Measurements from ENCODE around the gene EML2. TPM values are rescaled to one million over a fixed set of nuclear protein-coding genes. Genes with fewer than 3 reads are reported as not detected.

EML2 gene
- total and polyA plus RNA-seq, 8 donors, result 20.9 to 51.2 (median 30.1) TPM

DNA sequence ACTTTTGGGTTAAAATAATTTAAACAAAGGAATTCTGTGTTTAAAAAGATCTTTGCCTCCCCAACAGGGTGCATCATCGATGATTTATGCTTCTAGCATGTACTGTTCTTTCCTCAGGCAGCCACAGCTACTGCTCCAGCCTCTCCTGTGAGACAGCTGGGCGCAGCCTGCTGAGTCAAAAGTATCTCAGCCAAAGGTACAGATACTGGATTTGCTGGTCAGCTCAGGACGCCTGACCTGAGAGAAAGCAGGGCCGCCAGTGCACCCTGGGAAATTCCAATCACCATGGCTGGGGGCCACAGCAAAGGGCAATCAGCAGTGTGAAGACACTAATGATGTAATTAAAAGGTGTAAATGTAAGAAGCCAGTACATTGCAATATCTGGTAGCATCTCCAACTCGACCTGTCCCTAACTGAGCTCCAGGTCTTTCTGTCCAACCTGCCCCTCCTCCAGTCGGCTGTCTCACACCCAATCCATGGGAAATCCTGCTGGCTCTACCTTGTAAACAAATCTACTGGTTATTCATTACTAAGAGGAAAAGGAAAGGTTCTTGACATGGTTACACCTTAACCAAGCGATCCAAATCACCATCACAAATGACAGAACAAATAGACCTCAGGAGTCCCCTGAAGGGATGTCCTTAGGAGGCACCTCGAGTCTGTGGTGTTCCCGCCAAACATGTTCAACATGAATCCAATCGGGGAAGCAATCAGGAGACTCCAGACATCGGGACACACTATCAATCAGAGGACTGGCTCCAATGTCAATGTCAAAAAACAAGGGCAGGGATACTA lies 61.9 kb downstream of the EML2 start:
- Histone ChIP-seq H3K27me3 (no peaks in the 10 kb centered on the region), H3K36me3 (no peaks in the 10 kb centered on the region), H3K4me1 (peaks cover 15 to 19% (median 16%) of the 10 kb centered on the region in 3 donors), H3K27ac (peak overlapping the region; percentile 52 to 72 (median 62)), H3K9me3 (no peaks in the 10 kb centered on the region), H3K4me3 (peak overlapping the region in 1 of 4 donors; percentile 3)
- ATAC-seq (peak; percentile 86 to 91 (median 88)), FAIRE-seq (peak; percentile 13), DNase-seq (peak in 5 of 6 donors; percentile 58 to 65 (median 63))
- 6 to 7% methylated on average over 11 of the region's 11 CpGs for WGBS, 2 donors
- intact Hi-C loops (cut with DNase I), result no loop called here
- TF ChIP-seq, protein P1, sequence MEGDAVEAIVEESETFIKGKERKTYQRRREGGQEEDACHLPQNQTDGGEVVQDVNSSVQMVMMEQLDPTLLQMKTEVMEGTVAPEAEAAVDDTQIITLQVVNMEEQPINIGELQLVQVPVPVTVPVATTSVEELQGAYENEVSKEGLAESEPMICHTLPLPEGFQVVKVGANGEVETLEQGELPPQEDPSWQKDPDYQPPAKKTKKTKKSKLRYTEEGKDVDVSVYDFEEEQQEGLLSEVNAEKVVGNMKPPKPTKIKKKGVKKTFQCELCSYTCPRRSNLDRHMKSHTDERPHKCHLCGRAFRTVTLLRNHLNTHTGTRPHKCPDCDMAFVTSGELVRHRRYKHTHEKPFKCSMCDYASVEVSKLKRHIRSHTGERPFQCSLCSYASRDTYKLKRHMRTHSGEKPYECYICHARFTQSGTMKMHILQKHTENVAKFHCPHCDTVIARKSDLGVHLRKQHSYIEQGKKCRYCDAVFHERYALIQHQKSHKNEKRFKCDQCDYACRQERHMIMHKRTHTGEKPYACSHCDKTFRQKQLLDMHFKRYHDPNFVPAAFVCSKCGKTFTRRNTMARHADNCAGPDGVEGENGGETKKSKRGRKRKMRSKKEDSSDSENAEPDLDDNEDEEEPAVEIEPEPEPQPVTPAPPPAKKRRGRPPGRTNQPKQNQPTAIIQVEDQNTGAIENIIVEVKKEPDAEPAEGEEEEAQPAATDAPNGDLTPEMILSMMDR (IDR thresholded peaks at IDR 0.05), result no peak

DNA sequence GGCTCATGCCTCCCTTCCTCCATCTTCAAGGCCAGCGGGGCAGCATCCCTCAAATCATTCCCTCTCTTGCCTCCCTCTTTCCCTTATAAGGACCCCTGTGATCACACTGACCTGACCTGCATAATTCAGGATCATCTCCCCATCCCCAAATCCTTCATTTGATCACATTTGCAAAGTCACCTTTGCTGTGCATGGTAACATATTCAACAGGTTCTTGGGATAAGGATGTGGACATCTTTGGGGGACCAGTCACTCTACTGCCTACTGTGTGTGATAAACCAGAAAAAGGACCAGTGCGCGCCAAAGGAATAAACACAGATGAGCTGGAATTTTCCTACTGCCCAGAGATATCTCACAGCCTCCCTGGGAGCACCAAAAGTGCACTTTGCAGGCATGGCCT lies 62.5 kb downstream of the EML2 start:
- H3K27ac ChIP-seq, result peak overlapping the region; percentile 52 to 72 (median 62)
- H3K9me3 ChIP-seq, result no peaks in the 10 kb centered on the region
- H3K4me1 ChIP-seq, result peaks cover 15 to 19% (median 16%) of the 10 kb centered on the region in 3 donors
- no peak for FAIRE-seq
- TF ChIP-seq, protein P1 (IDR thresholded peaks at IDR 0.05), result no peak
- no peaks in the 10 kb centered on the region for H3K27me3 ChIP-seq
- no peak for DNase-seq
- no peaks in the 10 kb centered on the region for H3K36me3 ChIP-seq
- WGBS, 2 donors, result 55 to 58% methylated on average over 3 of the region's 3 CpGs
- H3K4me3 ChIP-seq, result peak overlapping the region in 1 of 4 donors; percentile 3
- intact Hi-C loops (cut with DNase I), result no loop called here
- peak in 2 of 4 donors; percentile 3 for ATAC-seq

- peaks cover 15 to 19% (median 16%) of the 10 kb centered on the region in 3 donors for H3K4me1 ChIP-seq
- no peaks in the 10 kb centered on the region for H3K27me3 ChIP-seq
- intact Hi-C loops (cut with DNase I), result no loop called here
- ATAC-seq (no peak), DNase-seq (no peak), FAIRE-seq (no peak)
- H3K4me3 ChIP-seq, result no peak overlapping the region
- H3K27ac ChIP-seq, result peak overlapping the region in 3 of 4 donors; percentile 5 to 69 (median 10)
- no peaks in the 10 kb centered on the region for H3K9me3 ChIP-seq
- TF ChIP-seq, protein P1 (IDR thresholded peaks at IDR 0.05), result no peak
- 90 to 93% methylated on average over 5 of the region's 5 CpGs for WGBS, 2 donors
- H3K36me3 ChIP-seq, result no peaks in the 10 kb centered on the region
These were observed 64.0 kb downstream of the EML2 start for GRCh38 chr19:45575216-45575615.

GRCh38 chr19:45574526-45574925 lies 64.7 kb downstream of the EML2 start:
- FAIRE-seq (no peak), DNase-seq (no peak), ATAC-seq (no peak)
- Histone ChIP-seq H3K27ac (peak overlapping the region in 3 of 4 donors; percentile 10 to 12 (median 11)), H3K9me3 (no peaks in the 10 kb centered on the region), H3K36me3 (no peaks in the 10 kb centered on the region), H3K4me3 (no peak overlapping the region), H3K4me1 (peaks cover 15 to 19% (median 16%) of the 10 kb centered on the region in 3 donors), H3K27me3 (no peaks in the 10 kb centered on the region)
- TF ChIP-seq, protein P1 (IDR thresholded peaks at IDR 0.05), result no peak
- intact Hi-C loops (cut with DNase I), result no loop called here
- WGBS, 2 donors, result 80 to 82% methylated on average over 4 of the region's 4 CpGs

All from pancreas (tissue), 10 donors.